Memory B cell (primary cell): Measurements from ENCODE around the gene DGAT2.

ENCODE experiments used
- ATAC-seq: fragments of 150-1000 bp; cut with Tn5 transposase; 2 replicates; pipeline ENCODE4 v1.10.0; 2021; ENCODE audit warnings: low read depth, mild to moderate bottlenecking, moderate library complexity
- DNase-seq, 2 donors: peaks; one replicate each; pipeline ENCODE4 v3.0.0; 2022; ENCODE audit warnings: low spot score in 2 of 2
- H3K27ac Mint-ChIP-seq: one replicate; pipeline ENCODE4 v1.8.0; 2022; ENCODE audit warnings: mild to moderate bottlenecking, moderate library complexity, mixed read lengths
- H3K27me3 Mint-ChIP-seq: one replicate; pipeline ENCODE4 v1.8.0; 2022; ENCODE audit warnings: mixed read lengths
- H3K36me3 Mint-ChIP-seq: one replicate; pipeline ENCODE4 v1.8.0; 2022; ENCODE audit warnings: mild to moderate bottlenecking, mixed read lengths
- H3K4me1 Mint-ChIP-seq: one replicate; pipeline ENCODE4 v1.8.0; 2022; ENCODE audit warnings: mixed read lengths
- H3K4me3 Mint-ChIP-seq: one replicate; pipeline ENCODE4 v1.8.0; 2022; ENCODE audit warnings: mild to moderate bottlenecking, moderate library complexity, mixed read lengths
- H3K9me3 Mint-ChIP-seq: one replicate; pipeline ENCODE4 v1.8.0; 2022; ENCODE audit warnings: mixed read lengths

Gene DGAT2

GRCh38 chr11:75779960-75780359 lies 11.4 kb downstream of the DGAT2 start:
- no peak overlapping the region for H3K27ac Mint-ChIP-seq

DNA sequence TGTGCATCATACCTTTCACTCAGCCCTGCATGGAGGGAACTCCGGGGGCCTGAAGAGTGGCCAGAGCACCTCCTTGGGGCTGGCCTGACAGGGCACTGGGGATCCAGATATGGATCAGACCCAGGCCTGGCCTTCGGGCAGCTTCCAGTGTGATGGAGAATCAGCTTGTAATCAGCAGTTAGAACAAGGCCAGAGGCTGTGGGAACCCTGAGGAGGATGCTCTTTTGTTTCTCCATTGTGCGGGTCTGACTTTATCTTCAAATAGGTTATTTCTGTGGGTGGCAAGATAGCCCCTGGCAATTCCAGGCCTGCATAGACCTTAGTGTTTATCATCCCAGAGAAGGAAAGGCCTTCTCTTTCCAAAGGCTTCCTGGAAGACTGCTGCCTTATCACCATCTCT lies 12.3 kb downstream of the DGAT2 start:
- Mint-ChIP-seq H3K27ac (no peak overlapping the region), H3K4me3 (no peak overlapping the region)

More at GRCh38 chr11:75779960-75780359, 11.4 kb downstream of the DGAT2 start:
- ATAC-seq: peak; percentile 86
- H3K9me3 Mint-ChIP-seq: no peaks in the 10 kb centered on the region
- H3K4me1 Mint-ChIP-seq: peaks cover 28% of the 10 kb centered on the region
- no peaks in the 10 kb centered on the region for H3K27me3 Mint-ChIP-seq
- H3K4me3 Mint-ChIP-seq: no peak overlapping the region
- H3K36me3 Mint-ChIP-seq: peaks cover 4% of the 10 kb centered on the region
- DNase-seq: no peak

GRCh38 chr11:75781296-75781695 lies 12.7 kb downstream of the DGAT2 start:
- Mint-ChIP-seq H3K9me3 (no peaks in the 10 kb centered on the region), H3K36me3 (peaks cover 7% of the 10 kb centered on the region), H3K4me3 (no peak overlapping the region), H3K4me1 (peaks cover 26% of the 10 kb centered on the region), H3K27me3 (no peaks in the 10 kb centered on the region), H3K27ac (no peak overlapping the region)
- no peak for DNase-seq
- ATAC-seq: no peak

More for the DNA sequence above, 12.3 kb downstream of the DGAT2 start:
- ATAC-seq (no peak), DNase-seq (no peak)
- Mint-ChIP-seq H3K4me1 (peaks cover 28% of the 10 kb centered on the region), H3K27me3 (no peaks in the 10 kb centered on the region), H3K9me3 (no peaks in the 10 kb centered on the region), H3K36me3 (peaks cover 7% of the 10 kb centered on the region)

DNA sequence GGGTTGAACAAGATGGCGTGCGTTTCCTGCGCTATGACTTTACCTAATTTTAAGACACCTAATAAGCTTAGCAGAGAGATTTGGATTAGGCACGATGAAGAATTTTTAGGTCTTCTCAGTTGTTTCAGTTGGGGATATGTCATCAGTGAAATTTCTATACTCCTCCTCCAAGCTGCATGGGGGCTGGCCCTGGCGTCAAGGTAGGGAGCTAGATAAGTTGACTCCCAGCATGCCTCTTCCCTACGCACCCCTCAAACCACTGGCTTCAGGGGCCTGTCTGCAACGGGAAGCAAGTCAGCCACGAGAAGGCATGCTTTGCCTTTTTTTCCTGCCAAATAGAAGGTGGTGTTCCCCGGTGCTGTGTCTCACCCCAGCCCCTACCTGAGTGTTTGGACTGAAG lies 13.3 kb downstream of the DGAT2 start:
- Mint-ChIP-seq H3K4me1 (peaks cover 24% of the 10 kb centered on the region), H3K9me3 (no peaks in the 10 kb centered on the region), H3K27me3 (no peaks in the 10 kb centered on the region), H3K27ac (no peak overlapping the region), H3K36me3 (peaks cover 7% of the 10 kb centered on the region), H3K4me3 (no peak overlapping the region)
- DNase-seq (no peak), ATAC-seq (no peak)

DNA sequence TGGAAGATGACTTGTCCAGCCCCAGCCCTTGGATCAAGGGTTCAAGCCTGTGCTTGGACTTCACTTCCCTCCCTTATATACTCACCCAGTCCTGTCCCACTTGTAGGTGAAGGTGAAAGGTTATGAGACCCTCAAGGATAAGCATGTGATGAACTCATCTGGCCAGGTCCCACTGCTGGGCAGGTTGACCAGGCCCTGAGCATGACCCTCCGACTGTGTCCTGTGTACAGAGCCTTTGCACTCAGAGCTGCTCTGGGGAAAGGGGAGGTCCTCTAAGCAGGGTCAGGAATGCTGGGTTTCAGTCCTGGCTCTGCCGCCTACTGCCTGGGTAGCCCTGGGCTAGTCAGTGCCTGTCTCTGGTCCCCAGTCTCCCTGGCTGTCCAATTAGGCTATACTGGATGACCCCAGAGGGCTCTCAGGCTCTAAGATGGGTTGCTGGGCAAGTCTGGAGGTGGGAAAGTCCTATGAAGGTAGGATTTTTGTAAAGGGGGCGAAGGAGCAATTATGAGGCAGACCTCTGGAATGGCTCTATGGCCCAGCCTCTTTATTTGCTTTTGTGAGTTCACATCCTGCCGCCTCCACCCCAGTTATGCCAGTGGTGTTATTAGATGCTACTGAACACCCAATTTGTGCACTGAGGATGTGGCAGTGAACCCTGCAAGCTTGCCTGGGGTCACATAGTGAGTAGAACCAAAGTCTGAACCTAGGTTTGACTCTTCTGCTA lies 14.1 kb downstream of the DGAT2 start:
- Mint-ChIP-seq H3K4me3 (no peak overlapping the region), H3K27ac (no peak overlapping the region), H3K36me3 (peaks cover 9% of the 10 kb centered on the region), H3K27me3 (no peaks in the 10 kb centered on the region), H3K4me1 (peaks cover 15% of the 10 kb centered on the region), H3K9me3 (no peaks in the 10 kb centered on the region)
- no peak for DNase-seq
- ATAC-seq: no peak

DNA sequence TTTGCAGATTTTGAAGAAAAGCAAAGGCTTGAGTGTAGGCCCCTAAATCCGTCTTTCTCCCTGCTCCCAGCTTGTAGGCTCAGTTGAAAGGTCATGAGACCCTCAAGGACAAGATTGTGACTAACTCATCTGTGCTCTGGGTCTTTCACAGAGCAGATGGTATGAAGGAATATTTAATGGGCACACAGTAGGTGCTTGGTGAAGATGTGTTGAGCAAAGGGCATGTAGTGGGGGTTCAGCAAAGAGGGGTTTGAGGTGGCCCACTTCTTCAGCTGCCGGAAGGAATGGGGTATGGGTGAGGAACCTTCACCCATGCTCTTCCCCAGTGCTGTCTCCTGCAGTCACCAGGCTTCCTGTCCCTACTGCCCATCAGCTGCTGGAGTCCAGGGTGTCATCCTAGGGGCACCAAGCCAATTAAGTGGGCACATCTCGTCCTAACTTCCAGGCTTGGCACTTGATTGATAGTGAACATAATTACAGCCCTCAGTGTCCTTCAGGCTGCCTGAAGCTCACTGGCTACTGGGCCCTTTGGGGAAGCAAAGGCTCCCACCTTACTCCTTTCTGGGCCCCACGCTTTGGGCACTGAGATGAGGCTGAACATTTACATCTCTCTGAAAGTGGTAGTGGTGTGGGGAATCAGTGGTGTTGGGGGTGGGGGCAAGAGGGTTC lies 15.0 kb downstream of the DGAT2 start:
- ATAC-seq (no peak), DNase-seq (no peak)
- H3K27me3 Mint-ChIP-seq: no peaks in the 10 kb centered on the region
- H3K36me3 Mint-ChIP-seq: peaks cover 10% of the 10 kb centered on the region
- H3K4me1 Mint-ChIP-seq: peaks cover 9% of the 10 kb centered on the region
- H3K9me3 Mint-ChIP-seq: no peaks in the 10 kb centered on the region
- no peak overlapping the region for H3K4me3 Mint-ChIP-seq
- no peak overlapping the region for H3K27ac Mint-ChIP-seq

DNA sequence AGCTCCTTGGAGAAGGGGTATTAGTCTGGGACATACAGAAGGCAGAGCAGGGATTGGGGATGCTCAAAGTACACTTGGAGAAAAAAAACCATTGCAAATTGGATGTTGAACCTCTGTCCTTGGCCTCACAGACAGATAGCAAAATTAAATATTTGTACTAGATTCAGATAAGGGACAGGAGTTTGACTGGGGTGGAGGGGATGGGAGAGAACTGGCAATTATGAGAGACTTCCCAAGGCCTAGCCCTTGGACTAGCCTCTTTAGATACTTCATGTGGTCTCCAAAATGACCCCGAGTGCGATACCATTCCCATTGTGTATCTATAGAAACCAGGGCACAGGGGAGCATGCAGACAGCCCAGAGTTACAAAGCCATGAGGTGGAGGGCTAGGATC lies 15.5 kb downstream of the DGAT2 start:
- Mint-ChIP-seq H3K27me3 (no peaks in the 10 kb centered on the region), H3K27ac (no peak overlapping the region), H3K4me3 (no peak overlapping the region), H3K9me3 (no peaks in the 10 kb centered on the region), H3K36me3 (peaks cover 12% of the 10 kb centered on the region), H3K4me1 (peaks cover 9% of the 10 kb centered on the region)
- ATAC-seq (no peak), DNase-seq (no peak)

GRCh38 chr11:75784506-75784905 lies 15.9 kb downstream of the DGAT2 start:
- no peak overlapping the region for H3K27ac Mint-ChIP-seq
- H3K4me3 Mint-ChIP-seq: no peak overlapping the region
- H3K9me3 Mint-ChIP-seq: no peaks in the 10 kb centered on the region
- H3K4me1 Mint-ChIP-seq: peaks cover 9% of the 10 kb centered on the region
- DNase-seq (no peak), ATAC-seq (no peak)
- peaks cover 12% of the 10 kb centered on the region for H3K36me3 Mint-ChIP-seq
- no peaks in the 10 kb centered on the region for H3K27me3 Mint-ChIP-seq

DNA sequence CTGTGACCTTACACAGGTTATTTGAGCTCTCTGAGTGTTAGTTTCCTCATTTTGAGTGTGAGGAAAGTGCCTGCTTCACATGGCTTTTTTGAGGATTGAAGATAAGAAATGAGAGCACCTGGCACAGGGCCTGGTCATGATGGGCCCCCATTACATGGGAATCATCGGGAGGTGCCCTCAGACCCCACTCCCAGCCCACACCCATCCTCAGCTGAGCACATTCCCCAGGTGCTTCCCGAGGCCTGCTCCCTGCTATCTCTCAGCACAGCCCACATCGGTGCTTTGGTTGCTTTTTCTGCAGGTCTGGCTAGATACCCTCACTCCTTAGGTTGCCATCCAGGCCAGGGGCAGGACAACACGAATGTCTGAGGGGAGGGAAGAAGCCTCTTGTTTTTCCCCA lies 16.6 kb downstream of the DGAT2 start:
- H3K4me3 Mint-ChIP-seq: no peak overlapping the region
- no peaks in the 10 kb centered on the region for H3K27me3 Mint-ChIP-seq
- ATAC-seq (no peak), DNase-seq (no peak)
- H3K36me3 Mint-ChIP-seq: peaks cover 12% of the 10 kb centered on the region
- no peaks in the 10 kb centered on the region for H3K9me3 Mint-ChIP-seq
- peaks cover 4% of the 10 kb centered on the region for H3K4me1 Mint-ChIP-seq
- no peak overlapping the region for H3K27ac Mint-ChIP-seq

DNA sequence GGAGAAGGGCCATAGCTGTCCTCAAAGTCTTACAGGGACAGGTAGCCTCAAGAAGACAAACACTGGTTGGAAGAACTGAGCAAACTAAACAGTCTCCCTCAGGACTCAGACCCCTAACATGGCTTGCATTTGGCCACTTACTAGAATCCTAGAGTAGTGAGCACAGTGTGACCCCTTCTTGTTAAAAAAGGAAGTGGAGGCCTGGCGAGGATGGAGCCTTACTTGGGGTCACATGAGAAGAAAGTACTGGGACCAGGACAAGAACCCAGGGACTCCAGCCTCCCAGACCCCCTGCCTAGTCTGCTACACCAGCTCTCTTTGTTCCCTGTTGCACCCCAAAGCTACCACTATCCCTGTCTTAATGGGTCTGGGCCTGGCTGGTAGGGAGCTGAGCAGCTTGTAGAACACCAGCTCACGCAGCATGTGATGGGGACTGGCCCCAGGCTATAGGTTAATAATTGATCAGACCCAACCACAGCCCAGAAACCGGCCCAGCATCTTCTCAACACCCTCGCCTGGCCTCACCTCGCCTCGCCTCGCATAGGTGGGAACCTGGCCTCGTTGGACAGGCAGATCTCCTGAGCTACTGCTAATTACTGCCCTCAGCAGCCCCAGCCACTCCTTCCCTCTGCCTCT lies 17.6 kb downstream of the DGAT2 start:
- Mint-ChIP-seq H3K27ac (no peak overlapping the region), H3K4me3 (no peak overlapping the region), H3K36me3 (peaks cover 12% of the 10 kb centered on the region), H3K4me1 (no peaks in the 10 kb centered on the region), H3K27me3 (no peaks in the 10 kb centered on the region), H3K9me3 (no peaks in the 10 kb centered on the region)
- ATAC-seq (no peak), DNase-seq (no peak)

GRCh38 chr11:75789521-75789920 lies 20.9 kb downstream of the DGAT2 start:
- DNase-seq: no peak
- Mint-ChIP-seq H3K27ac (no peak overlapping the region), H3K9me3 (no peaks in the 10 kb centered on the region), H3K4me3 (no peak overlapping the region), H3K4me1 (no peaks in the 10 kb centered on the region), H3K27me3 (no peaks in the 10 kb centered on the region), H3K36me3 (peaks cover 11% of the 10 kb centered on the region)
- no peak for ATAC-seq

GRCh38 chr11:75790986-75791385 lies 22.4 kb downstream of the DGAT2 start:
- no peak overlapping the region for H3K27ac Mint-ChIP-seq
- no peaks in the 10 kb centered on the region for H3K27me3 Mint-ChIP-seq
- H3K9me3 Mint-ChIP-seq: no peaks in the 10 kb centered on the region
- H3K4me1 Mint-ChIP-seq: no peaks in the 10 kb centered on the region
- no peak overlapping the region for H3K4me3 Mint-ChIP-seq
- H3K36me3 Mint-ChIP-seq: peaks cover 4% of the 10 kb centered on the region
- no peak for ATAC-seq
- no peak for DNase-seq

- H3K36me3 Mint-ChIP-seq: peaks cover 4% of the 10 kb centered on the region
- DNase-seq: no peak
- H3K9me3 Mint-ChIP-seq: no peaks in the 10 kb centered on the region
- H3K27me3 Mint-ChIP-seq: no peaks in the 10 kb centered on the region
- H3K4me3 Mint-ChIP-seq: no peak overlapping the region
- ATAC-seq: no peak
- no peaks in the 10 kb centered on the region for H3K4me1 Mint-ChIP-seq
- H3K27ac Mint-ChIP-seq: no peak overlapping the region
Observed at GRCh38 chr11:75792127-75792731, 23.7 kb downstream of the DGAT2 start.
